GM21526 (cell line): ENCODE data around the gene MED12L.

Experiments
- ATAC-seq: cut with Tn5 transposase; IDR thresholded peaks from one replicate; pipeline ENCODE4 v1.9.1; 2021; ENCODE audit warnings: moderate library complexity; ENCODE audit not compliant: unreplicated experiment, low FRiP score

Gene MED12L

DNA sequence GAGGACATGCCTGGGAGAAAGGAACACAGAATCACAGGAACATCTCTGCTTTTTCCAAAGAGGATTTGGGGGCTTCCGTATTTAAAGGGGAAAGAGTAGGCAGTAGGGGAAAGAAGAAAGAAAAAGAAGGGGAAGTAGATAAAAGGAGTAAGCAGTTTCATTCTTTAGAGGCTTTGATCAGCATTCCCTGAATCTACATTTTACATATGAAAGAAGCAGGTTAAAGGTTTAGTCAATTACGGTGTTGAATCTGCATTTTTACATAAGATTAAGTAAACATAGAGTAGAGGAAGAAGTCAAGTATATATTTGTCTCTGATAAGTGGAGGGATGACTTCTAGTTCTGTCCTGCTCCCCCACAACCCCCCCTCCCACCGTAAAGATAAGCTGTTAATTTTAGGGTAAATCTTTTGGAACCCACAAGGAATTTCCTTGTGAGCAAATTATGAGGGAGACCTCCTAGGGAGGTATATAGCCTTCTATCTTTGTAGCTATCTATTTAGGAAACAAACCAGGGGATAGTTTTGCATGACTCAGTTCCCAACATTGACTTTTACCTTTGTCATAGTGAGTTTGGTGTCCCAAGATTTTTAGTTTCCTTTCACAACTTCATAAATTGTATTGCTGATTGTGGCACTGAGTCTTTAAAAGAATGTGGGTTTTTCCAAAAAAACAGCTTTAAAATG is 307.8 kb downstream of the MED12L start:
- ATAC-seq: no peak

GRCh38 chr3:151393941-151394340 is 308.5 kb downstream of the MED12L start:
- no peak for ATAC-seq

GRCh38 chr3:151394611-151395010 is 309.1 kb downstream of the MED12L start:
- ATAC-seq: no peak

DNA sequence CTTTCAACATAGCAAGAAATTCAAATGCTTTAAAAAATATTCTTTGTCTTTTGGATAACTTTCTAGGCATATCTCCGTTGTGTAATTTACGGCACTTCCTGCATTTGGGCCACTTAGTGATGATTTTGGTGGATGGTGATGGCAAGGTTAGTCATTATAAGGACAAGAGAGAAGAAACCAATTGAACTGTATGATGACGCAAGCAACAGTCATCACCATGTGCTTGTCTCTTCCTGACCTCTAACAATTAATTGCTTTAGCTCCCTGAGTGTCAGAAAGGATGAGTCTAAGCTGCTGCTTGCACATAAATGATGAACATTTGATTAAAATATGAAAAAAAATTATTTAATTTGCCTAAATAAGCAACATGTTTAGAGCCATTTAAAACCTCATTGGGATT is 310.3 kb downstream of the MED12L start:
- no peak for ATAC-seq

- no peak for ATAC-seq
Measured at GRCh38 chr3:151398895-151399294, 313.4 kb downstream of the MED12L start.

- ATAC-seq: no peak
Measured at GRCh38 chr3:151400341-151400740, 314.9 kb downstream of the MED12L start.

DNA sequence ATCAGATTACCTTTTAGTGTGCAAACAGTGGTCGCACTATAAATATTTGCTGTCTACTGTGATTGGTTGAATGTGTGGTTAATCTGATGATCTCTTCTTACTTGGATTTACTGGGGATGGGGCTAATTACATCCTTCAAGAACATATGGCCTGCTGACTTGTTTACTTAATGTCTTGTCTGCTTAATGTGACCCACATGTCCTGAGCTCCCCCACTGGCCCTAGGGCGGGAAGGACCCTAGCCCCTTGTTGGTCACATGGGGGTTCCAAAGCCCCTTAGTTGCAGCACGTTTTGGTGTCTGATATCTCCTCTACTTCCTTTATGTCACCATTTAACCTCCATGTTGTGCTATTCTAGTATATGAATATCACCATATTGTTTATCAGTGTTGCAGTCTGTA is 316.9 kb downstream of the MED12L start:
- no peak for ATAC-seq

DNA sequence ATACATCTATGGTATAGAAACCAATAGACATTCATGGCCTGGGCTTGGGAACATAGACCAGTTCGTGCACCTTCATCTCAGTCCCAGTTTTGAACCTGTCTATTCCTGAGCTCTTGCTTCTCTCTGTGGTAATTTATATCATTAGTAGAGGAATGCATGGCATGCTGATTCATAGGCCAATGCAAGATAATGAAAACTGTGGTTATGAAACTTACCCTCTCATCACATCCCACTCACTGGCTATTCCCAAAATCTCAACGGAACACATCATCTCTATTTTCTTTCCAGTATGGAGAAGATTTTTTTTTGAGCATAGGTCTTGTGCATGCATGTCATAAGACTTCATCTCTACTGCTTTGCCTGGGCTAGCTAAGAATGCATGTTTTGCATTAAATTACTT is 317.8 kb downstream of the MED12L start:
- no peak for ATAC-seq

GRCh38 chr3:151404316-151404715 is 318.9 kb downstream of the MED12L start:
- ATAC-seq: no peak

- ATAC-seq: no peak
Measured at GRCh38 chr3:151407928-151408327, 322.5 kb downstream of the MED12L start.

DNA sequence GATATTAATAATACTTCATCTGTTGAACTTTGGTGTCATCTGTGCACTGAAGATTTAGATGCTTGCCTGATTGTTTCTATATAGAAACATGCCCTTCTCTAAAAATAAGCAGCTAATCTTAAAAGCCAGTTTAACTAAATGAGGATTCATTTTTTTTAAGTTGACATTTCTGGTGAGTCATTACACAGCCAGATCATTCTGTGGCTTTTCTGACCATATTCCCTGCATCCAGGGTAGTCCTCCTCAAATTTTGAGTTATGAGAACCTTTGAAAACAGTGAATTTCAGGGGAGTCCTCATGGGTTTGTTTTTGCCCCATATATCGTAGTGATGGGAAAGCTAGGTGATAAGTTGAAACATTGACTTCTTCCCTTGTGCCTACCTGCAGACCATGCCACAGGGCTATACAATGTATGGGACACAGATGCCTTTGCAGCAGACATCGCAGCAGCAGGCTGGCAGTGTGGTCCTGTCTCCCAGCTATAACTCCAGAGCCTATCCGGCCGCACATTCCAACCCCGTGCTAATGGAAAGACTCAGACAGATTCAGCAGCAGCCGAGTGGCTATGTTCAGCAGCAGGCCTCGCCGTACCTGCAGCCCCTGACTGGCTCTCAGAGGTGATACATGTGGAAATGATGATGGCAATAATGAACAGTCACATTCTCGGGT is 325.6 kb downstream of the MED12L start:
- ATAC-seq: no peak

- ATAC-seq: no peak
Measured at GRCh38 chr3:151412989-151413388, 327.5 kb downstream of the MED12L start.

GRCh38 chr3:151415289-151415688 is 329.8 kb downstream of the MED12L start:
- ATAC-seq: no peak

DNA sequence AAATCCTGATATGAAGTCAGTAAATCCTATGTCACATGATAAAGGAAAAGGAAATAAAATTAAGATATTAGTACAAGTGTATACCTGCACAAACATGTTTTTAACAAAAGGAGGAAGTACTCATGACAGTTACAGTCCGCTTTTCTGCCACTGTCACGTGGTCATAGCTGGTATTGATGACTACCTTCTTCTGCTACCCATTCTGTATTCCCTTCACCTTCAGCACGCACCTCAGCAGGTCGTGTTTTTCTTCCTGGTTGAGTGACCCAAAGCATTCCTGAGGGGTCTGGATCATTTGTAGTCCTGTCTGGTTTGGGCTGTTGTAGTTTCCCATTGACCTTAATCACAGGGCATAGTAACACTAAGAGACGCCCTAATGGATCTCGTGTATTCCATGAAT is 334.3 kb downstream of the MED12L start:
- ATAC-seq: no peak

DNA sequence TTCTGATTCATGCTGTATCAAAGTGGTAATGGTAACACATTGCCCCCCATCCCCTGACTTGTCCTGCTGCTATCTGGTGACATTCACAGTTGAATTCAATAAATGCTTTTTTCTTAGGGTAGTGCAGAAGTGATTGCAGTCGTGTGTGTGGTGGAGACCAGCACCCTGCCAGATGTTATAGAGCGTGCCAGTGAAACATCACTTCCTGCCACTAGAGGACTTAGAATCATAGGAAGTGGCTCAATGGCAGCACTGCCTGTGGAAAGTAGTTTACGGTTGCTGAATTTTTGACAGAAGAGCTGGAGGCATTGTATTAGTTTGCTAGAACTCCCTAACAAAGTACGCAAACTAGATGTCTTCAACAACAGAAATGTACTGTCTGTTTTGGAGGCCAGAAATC is 336.5 kb downstream of the MED12L start:
- ATAC-seq: no peak

GRCh38 chr3:151423091-151423490 is 337.6 kb downstream of the MED12L start:
- no peak for ATAC-seq

DNA sequence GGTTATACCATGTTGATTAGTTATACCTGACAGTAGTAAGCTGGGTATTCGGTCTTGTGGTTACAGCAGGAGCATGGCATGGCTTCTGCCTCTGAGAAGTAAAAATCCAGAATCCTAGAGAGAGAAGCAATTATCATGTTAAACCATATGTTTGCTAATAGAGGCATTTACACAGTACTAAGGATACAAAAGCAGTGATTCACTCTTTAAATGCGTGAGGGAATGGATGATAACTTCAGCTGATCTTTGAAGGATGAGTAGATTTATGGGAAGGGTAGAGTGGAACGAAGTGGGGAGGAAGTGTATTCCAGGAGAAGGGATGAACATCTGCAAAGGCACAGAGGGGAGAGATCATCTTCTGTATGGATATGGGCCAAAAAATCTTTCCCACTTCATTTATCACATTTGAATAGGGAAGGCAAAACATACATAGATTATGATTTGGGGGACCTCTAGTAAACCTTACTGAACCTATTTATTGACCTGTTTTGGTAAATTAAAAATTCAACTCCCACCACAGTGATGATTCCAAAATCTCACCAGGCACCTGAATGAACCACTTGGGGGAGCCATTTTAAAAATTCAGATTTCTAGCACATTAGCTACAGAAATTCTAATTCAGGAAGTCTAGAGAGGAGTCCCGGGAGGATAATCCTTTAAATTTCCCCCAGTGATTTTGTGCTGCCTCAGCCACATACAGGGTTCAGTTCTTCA is 340.3 kb downstream of the MED12L start:
- ATAC-seq: peak; percentile 34

- ATAC-seq: peak; percentile 85
Measured at GRCh38 chr3:151426341-151426657, 340.8 kb downstream of the MED12L start.

- ATAC-seq: no peak
Measured at GRCh38 chr3:151428386-151428785, 342.9 kb downstream of the MED12L start.

DNA sequence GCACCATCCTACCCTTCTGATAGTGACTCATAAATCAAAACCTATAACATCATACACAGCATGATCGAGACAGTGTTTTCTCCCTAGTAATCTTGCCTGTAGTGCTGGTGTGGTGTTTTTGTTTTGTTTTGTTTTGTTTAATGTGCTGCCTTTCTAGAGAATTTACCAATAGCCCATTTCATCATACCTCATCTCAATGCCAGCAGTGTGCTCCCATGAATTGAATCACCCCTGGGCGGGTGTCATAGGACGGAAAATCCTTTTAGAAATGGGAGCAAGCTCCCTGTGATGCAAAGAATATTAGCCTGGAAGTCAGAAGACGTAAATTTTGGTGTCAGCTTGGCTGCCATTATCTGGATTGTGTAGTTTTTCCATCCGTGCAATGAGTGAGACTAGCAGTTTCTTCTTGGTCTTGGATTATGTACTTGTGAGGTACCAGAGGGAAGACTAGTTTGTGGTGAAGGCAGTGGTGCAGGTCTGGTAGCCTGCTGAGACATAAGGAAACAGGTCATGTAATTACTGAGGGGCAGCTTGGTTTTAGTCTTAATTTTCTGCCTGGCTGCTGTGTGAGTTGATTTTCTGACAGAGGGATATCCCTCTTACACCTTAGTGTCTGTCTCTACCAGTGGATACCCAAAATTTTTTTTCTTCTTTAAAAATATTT is 345.5 kb downstream of the MED12L start:
- no peak for ATAC-seq

GRCh38 chr3:151431940-151432339 is 346.5 kb downstream of the MED12L start:
- no peak for ATAC-seq
